Measurements from ENCODE around the gene RPL38. TPM values are rescaled to one million over a fixed set of nuclear protein-coding genes. Genes with fewer than 3 reads are reported as not detected.

The RPL38 gene
- total RNA-seq, 1 donor from 2014 or later, result 2,904 TPM

DNA sequence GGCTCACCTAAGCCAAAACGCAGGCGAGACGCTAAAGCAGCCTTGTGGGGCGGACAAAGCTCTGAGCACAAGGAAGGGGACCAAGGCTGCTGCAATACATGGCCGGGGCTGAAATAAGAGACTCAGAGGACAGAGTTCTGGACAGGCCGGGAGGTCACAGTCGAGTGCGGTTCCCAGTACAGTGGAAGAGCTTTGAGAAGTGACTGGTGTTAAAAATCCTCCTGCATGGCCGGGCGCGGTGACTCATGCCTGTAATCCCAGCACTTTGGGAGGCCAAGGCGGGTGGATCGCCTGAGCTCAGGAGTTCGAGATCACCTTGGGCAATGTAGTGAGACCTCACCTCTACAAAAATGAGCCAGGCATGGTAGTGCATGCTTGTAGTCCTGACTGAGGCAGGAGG, 20.4 kb downstream of the RPL38 start:
- FAIRE-seq, result no peak

DNA sequence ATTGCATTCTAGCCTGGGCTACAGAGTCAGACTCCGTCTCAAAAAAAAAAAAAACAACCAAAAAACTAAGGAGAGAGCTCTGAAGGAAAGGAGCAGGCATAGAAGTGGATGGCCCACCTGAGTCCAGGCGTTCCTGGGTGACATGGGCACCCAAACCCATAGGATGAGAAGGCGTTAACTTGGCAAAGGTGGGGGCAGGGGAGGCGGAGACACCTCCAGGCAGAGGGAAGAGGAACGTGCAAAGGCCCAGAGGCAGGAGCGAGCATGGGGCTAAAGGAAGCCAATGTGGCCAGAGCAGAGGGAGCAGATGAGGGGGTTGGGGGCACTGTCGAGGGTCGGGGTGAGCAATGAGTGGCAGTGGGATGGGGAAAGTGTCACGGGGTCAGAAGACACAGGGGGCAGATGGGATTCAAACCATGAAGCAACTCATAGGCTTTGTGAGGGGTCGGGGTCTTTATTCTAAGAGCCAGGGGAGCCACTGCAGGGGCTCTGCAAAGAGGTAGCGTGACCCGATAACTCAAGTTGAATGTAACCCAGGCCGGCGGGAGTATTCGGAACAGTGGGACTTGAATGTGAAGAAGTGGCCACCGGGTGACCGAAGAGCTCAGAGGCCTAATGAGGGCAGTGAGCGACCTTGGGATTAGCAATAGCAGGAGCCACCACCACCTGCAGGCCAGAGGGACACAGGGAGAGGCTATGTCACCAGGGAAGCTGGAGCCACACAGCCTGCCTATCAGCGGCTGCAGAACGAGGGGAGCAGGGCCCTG, 21.7 kb downstream of the RPL38 start:
- FAIRE-seq (no peak), DNase-seq (ENCODE audit: low spot score in 2 of 2) (no peak)

More for the DNA sequence above, 20.4 kb downstream of the RPL38 start:
- DNase-seq (ENCODE audit: low spot score in 2 of 2), result no peak

- FAIRE-seq (no peak), DNase-seq (ENCODE audit: low spot score in 2 of 2) (no peak)
Measured at GRCh38 chr17:74226252-74226651, 22.8 kb downstream of the RPL38 start.

- no peak for DNase-seq (ENCODE audit: low spot score in 2 of 2)
- no peak for FAIRE-seq
Measured at GRCh38 chr17:74227271-74228080, 24.0 kb downstream of the RPL38 start.

DNA sequence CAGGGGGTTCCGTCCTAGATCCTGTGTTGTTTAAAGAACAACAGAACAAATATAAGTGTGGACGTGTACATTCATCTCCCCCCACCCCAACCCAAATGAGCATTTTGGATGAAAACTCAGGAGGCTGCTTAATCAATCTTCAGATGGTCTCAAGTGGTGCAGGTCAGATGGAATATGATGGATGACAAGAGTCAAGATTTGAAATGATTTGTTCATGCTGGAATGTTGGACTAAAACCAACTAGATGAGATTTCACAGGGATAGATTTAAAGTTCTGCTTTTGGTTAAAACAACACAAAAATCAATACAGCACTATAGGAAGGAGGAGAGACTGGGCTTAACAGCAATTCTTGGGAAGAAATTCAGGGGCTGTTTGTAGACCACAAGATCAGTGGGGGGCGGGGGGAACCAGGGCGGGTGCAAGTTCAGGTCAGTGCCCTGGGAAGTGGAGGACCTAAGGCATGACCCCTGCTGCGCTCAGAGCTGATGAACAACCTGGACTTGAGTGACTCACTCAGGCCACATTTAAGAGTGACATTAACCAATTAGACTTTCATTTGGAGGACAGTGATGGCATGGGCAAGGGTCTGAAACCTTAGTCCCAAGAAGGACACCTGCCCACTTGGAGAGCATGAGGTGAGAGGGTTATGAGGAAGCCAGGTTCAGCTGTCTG, 25.0 kb downstream of the RPL38 start:
- no peak for DNase-seq (ENCODE audit: low spot score in 2 of 2)
- no peak for FAIRE-seq

DNA sequence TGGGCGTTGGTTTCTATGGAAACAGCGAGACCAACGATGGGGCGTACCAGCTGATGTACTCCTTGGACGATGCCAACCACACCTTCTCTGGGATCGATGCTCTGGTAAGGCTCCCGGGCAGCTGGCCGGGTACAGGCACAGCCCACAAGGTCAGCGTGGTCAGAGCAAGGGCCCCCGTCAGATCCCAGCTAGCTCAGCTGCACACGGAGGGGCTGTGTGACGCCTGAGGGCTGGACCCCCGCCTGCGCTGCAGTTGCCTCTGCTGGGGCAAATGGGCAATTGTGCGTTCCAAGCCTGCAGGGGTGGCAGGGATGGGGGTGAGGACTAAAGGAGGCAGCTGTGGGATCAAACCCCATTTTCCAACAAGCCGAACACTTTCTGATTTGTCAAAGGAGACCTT, 27.4 kb downstream of the RPL38 start:
- no peak for FAIRE-seq
- DNase-seq (ENCODE audit: low spot score in 2 of 2), result no peak

DNA sequence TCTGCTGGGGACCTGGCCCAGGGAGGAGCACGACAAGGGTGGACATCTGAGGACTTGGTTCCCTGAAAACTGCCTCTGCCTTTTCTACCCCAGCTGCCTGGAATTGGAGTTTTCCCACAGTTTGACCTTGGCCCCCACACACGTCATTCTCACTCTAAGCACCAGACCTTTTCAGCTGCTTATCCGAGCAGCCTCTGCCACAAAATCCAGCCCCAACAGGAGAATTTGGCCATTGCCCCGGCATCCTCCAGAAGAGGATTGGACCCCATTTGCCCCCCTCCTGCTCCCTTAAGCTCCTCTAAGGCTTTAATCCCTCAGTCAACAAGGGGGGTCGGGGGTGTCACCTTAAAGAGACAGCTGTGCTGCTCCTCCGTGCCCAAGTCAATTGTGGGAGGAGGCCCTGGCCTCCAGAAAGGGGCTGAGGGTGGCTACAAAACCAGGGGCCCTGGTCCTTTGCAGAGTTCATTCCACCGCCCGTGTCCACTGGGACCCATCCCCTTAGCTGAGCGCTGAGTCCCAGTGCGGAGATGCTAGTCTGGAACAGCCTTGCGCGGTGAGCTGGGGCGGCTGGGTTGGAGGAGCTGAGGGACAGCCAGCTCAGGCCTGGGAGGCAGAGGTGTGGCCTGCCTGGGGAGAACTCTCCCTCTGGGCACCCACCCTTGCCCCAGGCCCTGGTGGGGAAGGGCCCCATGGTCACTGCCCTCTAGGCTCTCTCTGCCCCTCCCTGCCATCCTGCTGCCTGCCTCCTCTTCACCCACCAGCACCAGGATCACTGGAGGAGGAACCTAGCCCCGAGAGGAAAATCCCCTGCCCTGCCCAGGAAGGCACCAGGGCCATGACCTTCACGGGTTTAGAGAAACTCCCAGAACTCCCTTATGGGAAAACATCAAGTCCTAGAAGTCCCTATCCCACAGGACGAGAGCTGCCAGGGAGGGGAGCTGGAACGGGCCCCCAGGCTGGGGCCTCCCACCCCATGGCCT, 28.7 kb downstream of the RPL38 start:
- FAIRE-seq (no peak), DNase-seq (ENCODE audit: low spot score in 2 of 2) (no peak)

DNA sequence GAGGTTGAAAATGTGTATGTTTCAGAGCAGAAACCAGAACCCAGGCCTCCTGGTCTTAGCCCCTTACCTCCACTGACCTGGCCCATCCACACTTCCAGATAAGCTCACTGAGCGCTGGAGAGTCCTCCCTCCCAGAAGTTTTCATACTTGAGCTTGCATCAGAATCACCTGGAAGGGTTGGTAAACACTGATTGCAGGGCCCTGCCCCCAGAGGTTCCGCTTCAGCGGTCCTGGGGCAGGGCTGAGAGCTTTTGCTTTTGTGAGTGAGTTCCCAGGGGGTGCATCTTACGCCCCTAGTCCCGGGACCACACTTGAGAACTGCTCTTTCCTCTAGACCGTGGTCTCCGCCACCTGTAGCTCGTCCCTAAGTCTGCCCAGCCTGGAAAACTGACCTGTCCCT, 30.5 kb downstream of the RPL38 start:
- no peak for FAIRE-seq
- no peak for DNase-seq (ENCODE audit: low spot score in 2 of 2)

- FAIRE-seq (no peak), DNase-seq (ENCODE audit: low spot score in 2 of 2) (no peak)
Measured at GRCh38 chr17:74234486-74234885, 31.0 kb downstream of the RPL38 start.

GRCh38 chr17:74235040-74235581, 31.6 kb downstream of the RPL38 start:
- FAIRE-seq (no peak), DNase-seq (ENCODE audit: low spot score in 2 of 2) (peak; percentile 45 to 58)

DNA sequence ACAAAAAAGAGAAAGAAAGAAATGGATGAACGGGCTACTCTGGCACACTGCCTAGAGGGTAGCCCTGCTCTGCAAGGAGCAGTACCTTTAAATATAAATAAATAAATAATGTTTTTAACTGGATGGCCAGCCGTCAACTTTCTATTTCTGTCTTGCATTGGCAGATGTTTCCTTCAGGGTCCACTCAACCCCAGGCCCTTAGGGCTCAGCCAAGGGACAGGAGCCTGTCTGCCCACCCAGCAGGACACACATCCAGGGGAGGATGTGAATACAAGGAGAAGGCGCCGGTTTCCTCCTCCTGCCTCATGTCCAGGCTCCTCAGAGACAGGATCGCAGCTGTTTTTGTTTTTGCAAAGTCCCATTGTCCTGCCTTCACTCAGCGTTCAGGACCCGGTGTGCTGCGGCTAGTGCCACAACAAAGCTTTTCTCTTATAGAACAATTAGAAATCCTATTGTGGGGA, 32.5 kb downstream of the RPL38 start:
- no peak for FAIRE-seq

GRCh38 chr17:74237321-74237720, 33.8 kb downstream of the RPL38 start:
- no peak for DNase-seq (ENCODE audit: low spot score in 2 of 2)
- FAIRE-seq, result no peak

More for the DNA sequence above, 32.5 kb downstream of the RPL38 start:
- DNase-seq (ENCODE audit: low spot score in 2 of 2), result no peak

GRCh38 chr17:74239172-74239571, 35.7 kb downstream of the RPL38 start:
- FAIRE-seq (no peak), DNase-seq (ENCODE audit: low spot score in 2 of 2) (no peak)

DNA sequence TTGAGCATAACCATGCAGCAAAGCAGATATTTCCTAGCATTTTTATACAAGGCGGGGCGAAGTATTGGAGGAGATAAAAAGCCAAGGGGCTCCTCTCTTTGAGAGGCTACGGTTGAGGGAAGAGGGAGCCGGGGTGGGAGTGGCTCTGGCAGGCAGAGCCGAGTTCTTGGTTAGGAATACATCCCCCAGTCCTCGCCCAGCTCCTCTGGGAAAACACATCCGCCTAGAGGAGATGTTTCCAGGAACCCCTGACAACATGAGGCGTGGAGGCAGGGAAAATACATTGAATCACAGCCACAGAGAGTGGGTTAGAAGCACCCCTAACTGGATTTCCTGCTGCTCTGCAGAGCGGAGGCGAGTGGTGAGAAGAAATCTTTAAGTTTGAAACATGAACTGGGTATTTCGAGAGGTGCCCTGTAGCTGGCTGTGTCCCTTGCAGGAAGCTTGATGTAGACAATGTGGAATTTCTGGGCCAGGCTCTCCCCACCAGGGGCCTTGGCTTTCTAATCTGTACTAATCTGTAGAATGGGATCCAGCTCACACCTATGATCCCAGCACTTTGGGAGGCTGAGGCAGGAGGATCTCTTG, 37.2 kb downstream of the RPL38 start:
- FAIRE-seq (no peak), DNase-seq (ENCODE audit: low spot score in 2 of 2) (no peak)

DNA sequence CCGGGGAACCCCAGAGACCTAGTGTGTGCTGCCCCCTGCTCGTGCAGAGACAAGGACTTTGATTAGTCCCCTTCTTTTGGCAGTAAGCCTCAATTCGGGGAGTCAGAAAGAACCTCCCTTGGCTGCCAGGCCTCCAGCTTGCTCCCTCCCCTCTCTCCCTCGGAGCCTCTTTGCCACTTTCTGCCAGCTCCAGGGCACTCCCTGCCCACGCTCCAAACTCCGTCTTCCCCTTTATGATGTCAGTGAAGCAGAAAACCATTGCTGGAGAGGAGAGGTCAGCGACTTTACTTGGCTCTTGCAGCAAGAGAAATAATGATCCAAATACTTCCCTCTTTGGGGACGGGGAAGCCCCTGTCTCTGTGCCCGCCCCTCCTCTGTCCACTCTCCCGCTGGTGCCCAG, 38.0 kb downstream of the RPL38 start:
- FAIRE-seq, result no peak
- no peak for DNase-seq (ENCODE audit: low spot score in 2 of 2)

DNA sequence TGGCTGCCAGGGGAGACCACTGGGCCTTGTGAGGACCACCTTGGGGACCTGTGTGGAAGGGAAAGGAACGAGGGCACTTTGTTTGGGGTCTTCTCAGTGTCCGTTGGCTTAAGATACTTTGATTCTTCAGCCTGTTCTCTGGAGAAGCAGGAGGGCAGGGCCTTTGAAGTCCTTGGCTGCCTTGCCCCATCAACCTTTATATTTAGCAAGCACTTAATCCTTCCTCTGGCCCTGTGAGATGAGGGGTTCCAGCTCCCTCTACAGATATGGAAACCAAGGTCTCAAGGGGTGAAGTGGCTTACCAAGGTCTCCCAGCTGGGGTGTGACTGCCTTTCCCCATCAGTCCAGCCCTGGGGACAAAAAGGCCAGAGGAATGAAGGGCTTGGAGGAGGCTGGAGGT, 38.4 kb downstream of the RPL38 start:
- no peak for DNase-seq (ENCODE audit: low spot score in 2 of 2)
- FAIRE-seq, result no peak

DNA sequence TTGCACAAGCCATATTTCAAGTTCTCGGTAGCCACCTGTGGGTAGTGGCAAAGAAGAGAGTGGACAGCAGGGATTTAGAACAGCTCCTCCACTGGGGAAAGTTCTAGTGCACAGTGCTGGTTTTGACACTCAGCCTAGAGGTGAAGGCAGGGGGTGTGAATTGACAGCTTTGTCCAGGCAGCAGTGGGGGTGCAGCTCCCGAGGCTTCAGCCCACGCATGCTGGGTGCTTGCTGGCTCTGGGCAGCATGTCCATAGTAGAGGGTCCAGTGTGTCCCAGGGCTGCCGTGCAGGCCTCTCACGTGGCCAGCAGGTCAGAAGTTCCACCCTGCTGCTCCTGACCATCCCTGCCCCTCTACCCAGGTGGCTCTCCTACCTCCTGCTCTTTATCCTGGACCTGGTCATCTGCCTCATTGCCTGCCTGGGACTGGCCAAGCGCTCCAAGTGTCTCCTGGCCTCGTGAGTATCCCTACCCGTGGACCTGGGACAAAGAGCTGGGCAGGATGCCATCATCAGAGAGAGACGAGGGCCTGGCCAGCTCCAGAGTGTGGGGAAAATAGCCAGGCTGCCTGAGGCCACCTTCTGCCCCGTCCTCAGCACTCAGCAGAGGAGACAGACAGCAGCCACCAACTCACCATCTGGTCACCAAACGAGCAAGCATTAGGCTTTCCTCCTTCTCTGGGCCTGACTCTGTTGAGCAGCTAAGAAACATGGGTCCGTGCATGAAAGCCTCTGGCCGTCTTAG, 39.7 kb downstream of the RPL38 start:
- FAIRE-seq (no peak), DNase-seq (ENCODE audit: low spot score in 2 of 2) (no peak)

GRCh38 chr17:74244128-74244527, 40.6 kb downstream of the RPL38 start:
- no peak for FAIRE-seq
- DNase-seq (ENCODE audit: low spot score in 2 of 2), result no peak

DNA sequence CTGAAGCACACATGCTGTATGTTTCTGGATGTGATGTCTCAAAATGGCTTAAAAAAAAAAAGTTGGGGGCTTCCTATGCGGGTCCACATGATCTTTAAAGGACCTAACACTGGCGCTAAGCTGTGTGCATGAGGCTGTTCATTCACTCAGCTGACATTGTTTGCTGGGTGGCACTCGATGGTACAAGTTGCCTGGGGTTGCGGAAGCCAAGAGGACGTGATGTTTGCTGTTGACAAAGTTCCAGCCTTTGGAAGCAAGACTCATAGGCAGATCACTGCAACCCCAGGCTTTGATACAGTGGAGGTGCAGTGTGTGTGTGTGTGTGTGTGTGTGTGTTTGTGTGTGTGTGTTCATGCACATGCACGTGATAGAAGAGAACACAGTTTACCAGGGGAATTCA, 41.1 kb downstream of the RPL38 start:
- DNase-seq (ENCODE audit: low spot score in 2 of 2) (no peak), FAIRE-seq (no peak)
